Left ventricle myocardium inferior (tissue), 1 donor: Measurements from ENCODE around the gene TSPAN13. TPM values are rescaled to one million over a fixed set of nuclear protein-coding genes. Genes with fewer than 3 reads are reported as not detected.

Experiments
- DNase-seq: peaks from one replicate; pipeline ENCODE4 v3.0.0-alpha.2; 2020
- H3K27ac ChIP-seq: fragments of 200-600 bp; replicated peaks from 2 replicates; pipeline ENCODE4 v1.8.0; 2021
- H3K27me3 ChIP-seq: fragments of 200-600 bp; 2 replicates; pipeline ENCODE4 v1.8.0; 2021; ENCODE audit warnings: low read depth
- H3K36me3 ChIP-seq: fragments of 200-600 bp; 2 replicates; pipeline ENCODE4 v1.8.0; 2021
- H3K4me1 ChIP-seq: fragments of 200-600 bp; 2 replicates; pipeline ENCODE4 v1.8.0; 2021
- H3K4me3 ChIP-seq: fragments of 200-600 bp; 2 replicates; pipeline ENCODE4 v1.8.0; 2021; ENCODE audit warnings: mild to moderate bottlenecking, moderate library complexity
- H3K9me3 ChIP-seq: fragments of 200-600 bp; replicated peaks from 2 replicates; pipeline ENCODE4 v1.8.0; 2021
- intact Hi-C: fragments of 100-400 bp; cut with micrococcal nuclease; formaldehyde crosslinking; loops from one replicate; pipeline ENCODE4 v1.11.0; 2022
- total RNA-seq: library from RNA; stranded (reverse); fragmentation: NEBNext Ultra II Directional; extraction: Animal tissue kit (Norgen Biotek cat#: 25700); gene quantifications from one replicate; pipeline ENCODE4 v1.2.1, GENCODE V29; 2021
- TF ChIP-seq, protein P1 (sequence below): fragments of 200-600 bp; IDR thresholded peaks from 2 replicates; pipeline ENCODE4 v1.8.0; 2021; ENCODE audit warnings: antibody characterized with exemption, mild to moderate bottlenecking, borderline replicate concordance
- donor health status: DM: no; HTN: yes; CAD: no; lungs with severe emphysema.

TSPAN13 gene
- total RNA-seq, 1 donor from 2014 or later = 13.7 TPM

- H3K4me3 ChIP-seq = no peak overlapping the region
- intact Hi-C loops = no loop called here
- DNase-seq = no peak
- H3K27me3 ChIP-seq = no peaks in the 10 kb centered on the region
- TF ChIP-seq, protein P1, sequence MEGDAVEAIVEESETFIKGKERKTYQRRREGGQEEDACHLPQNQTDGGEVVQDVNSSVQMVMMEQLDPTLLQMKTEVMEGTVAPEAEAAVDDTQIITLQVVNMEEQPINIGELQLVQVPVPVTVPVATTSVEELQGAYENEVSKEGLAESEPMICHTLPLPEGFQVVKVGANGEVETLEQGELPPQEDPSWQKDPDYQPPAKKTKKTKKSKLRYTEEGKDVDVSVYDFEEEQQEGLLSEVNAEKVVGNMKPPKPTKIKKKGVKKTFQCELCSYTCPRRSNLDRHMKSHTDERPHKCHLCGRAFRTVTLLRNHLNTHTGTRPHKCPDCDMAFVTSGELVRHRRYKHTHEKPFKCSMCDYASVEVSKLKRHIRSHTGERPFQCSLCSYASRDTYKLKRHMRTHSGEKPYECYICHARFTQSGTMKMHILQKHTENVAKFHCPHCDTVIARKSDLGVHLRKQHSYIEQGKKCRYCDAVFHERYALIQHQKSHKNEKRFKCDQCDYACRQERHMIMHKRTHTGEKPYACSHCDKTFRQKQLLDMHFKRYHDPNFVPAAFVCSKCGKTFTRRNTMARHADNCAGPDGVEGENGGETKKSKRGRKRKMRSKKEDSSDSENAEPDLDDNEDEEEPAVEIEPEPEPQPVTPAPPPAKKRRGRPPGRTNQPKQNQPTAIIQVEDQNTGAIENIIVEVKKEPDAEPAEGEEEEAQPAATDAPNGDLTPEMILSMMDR = no peak
- H3K4me1 ChIP-seq = peaks cover 54% of the 10 kb centered on the region
- peak overlapping the region; percentile 79 for H3K27ac ChIP-seq
- H3K36me3 ChIP-seq = no peaks in the 10 kb centered on the region
- H3K9me3 ChIP-seq = no peaks in the 10 kb centered on the region
Measured at GRCh38 chr7:16740623-16740953, 13.0 kb upstream of the TSPAN13 start.

DNA sequence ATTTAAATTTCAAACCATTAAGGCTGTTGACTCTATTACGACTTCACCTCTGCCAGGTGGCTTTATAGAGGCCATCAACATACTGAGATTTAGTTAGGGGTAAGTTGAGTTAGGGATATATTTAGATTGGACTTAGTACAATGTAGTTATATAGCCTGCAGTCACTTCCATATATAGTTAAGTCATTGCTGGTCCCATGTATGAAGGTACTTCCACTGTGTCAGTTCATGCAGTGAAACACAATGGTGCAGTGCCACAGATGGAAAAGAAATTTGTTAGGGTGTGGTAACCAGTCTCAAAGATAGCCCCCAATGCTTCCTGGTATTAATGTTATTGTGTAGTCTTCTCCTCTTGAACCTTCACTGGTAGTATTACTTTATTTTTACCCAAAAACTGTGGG is 12.6 kb upstream of the TSPAN13 start:
- Histone ChIP-seq H3K9me3 (no peaks in the 10 kb centered on the region), H3K36me3 (no peaks in the 10 kb centered on the region), H3K27me3 (no peaks in the 10 kb centered on the region), H3K4me3 (no peak overlapping the region), H3K4me1 (peaks cover 54% of the 10 kb centered on the region), H3K27ac (peak overlapping the region; percentile 79)
- intact Hi-C loops = no loop called here
- DNase-seq = no peak
- TF ChIP-seq, protein P1 = no peak

DNA sequence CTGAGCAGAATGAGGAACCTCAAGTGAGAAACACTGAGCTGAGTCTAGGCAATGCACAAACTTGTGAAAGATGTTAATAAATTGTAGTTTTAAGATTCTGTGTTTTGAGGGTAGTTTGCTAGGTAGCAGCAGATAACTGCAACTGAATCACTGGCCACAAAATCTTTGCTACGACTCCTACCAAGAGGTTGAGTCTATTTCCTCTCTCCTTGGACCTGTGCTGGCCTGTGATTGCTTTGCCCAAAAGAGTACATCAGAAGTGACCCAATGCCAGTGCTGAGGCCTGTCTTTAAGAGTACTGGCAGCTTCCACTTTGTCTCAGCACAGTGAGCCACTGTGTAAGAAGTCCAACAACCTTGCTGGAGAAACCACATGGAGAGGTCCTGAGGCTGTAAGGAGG is 11.9 kb upstream of the TSPAN13 start:
- Histone ChIP-seq H3K27ac (peak overlapping the region; percentile 79), H3K4me1 (peaks cover 59% of the 10 kb centered on the region), H3K36me3 (no peaks in the 10 kb centered on the region), H3K27me3 (no peaks in the 10 kb centered on the region), H3K4me3 (no peak overlapping the region), H3K9me3 (no peaks in the 10 kb centered on the region)
- intact Hi-C loops = no loop called here
- TF ChIP-seq, protein P1 = no peak
- DNase-seq = no peak

DNA sequence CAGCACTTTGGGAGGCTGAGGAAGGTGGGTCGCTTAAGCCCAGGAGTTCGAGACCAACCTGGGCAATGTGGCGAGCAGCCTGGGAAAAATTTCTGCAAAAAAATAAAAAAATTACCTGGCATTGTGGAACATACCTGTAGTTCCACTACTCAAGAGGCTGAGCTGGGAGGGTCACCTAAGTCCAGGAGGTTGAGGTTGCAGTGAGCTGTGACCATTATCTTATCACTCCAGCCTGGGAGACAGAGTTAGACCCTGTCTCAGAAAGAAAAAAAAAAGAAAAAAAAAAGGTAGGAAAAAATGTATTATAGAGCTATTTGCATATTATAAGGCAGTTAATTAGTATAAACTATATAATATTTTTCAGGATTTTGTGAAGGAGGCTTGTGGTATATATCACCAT is 11.0 kb upstream of the TSPAN13 start:
- Histone ChIP-seq H3K4me3 (no peak overlapping the region), H3K27ac (peak overlapping the region; percentile 79), H3K36me3 (no peaks in the 10 kb centered on the region), H3K27me3 (no peaks in the 10 kb centered on the region), H3K4me1 (peaks cover 68% of the 10 kb centered on the region), H3K9me3 (no peaks in the 10 kb centered on the region)
- intact Hi-C loops = no loop called here
- DNase-seq = no peak
- TF ChIP-seq, protein P1 = no peak

GRCh38 chr7:16743236-16743635 is 10.3 kb upstream of the TSPAN13 start:
- no peaks in the 10 kb centered on the region for H3K36me3 ChIP-seq
- H3K4me3 ChIP-seq = no peak overlapping the region
- no peaks in the 10 kb centered on the region for H3K9me3 ChIP-seq
- peak overlapping the region; percentile 79 for H3K27ac ChIP-seq
- peaks cover 70% of the 10 kb centered on the region for H3K4me1 ChIP-seq
- TF ChIP-seq, protein P1 = no peak
- no peaks in the 10 kb centered on the region for H3K27me3 ChIP-seq
- no peak for DNase-seq
- intact Hi-C loops = no loop called here
